ENCODE data around the gene LPP.

- TF ChIP-seq POLR2A (IDR thresholded peaks at IDR 0.05; ENCODE audit: low read length) (no peak), CTCF (IDR thresholded peaks at IDR 0.05) (no peak), CHD2 (IDR thresholded peaks at IDR 0.05; ENCODE audit: low read length, partially characterized antibody) (no peak), MYC (IDR thresholded peaks at IDR 0.05; ENCODE audit: borderline replicate concordance, low read length) (no peak), CEBPB (IDR thresholded peaks at IDR 0.05) (no peak), HOXB5 (CRISPR knock-in tag; IDR thresholded peaks at IDR 0.05) (no peak), POLR2AphosphoS2 (conservative IDR thresholded peaks at IDR 0.05; ENCODE audit: low read length) (no peak), HDAC2 (IDR thresholded peaks at IDR 0.05) (no peak), FOSB (CRISPR knock-in tag; IDR thresholded peaks at IDR 0.05) (no peak), NR3C1 (IDR thresholded peaks at IDR 0.05) (no peak)
These were observed 624.3 kb downstream of the LPP start for GRCh38 chr3:188778091-188778852.
